GM10847 (cell line): ENCODE results near the gene TDRD7.

Experiments
- POLR2A ChIP-seq: IDR thresholded peaks from 2 replicates; pipeline ENCODE4 v1.6.1; 2011; ENCODE audit not compliant: insufficient read length; ENCODE audit errors: extremely low read depth

The TDRD7 gene

GRCh38 chr9:97517331-97518089 is 105.6 kb downstream of the TDRD7 start:
- no peak for TF ChIP-seq POLR2A

DNA sequence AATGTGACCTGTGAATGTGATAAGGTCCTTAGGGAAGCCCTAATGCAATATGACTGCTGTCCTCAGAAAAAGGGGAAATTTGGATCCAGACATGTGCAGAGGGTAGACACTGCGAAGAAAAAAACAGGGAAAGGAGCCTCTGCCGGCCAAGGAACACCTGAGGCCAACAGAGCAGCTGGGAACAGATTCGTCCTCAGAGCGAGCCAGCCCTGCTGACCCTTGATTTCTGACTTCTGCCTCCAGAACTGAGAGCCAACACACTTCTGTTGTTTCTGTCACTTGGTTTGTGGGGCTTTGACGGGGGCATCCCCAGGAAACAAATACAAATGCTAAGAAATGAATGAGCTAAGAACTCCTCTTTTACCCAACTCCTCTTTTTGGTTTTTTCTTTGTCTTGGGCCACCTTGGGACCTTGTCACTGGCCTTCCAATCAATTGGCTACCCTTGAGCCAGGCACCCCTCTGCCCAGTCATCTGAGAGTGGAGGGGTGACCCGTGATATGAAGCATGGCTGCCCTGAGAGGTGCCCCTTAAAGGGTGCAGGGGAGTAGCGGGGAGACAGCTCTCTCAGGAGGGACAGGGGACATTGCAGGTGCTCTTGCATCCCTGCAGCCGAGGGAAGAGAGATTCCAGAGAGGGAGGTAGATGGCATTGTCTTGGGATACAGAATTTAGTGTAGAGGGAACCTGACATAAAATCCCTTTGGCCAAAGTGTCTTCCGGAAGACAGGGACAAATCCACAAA is 106.4 kb downstream of the TDRD7 start:
- no peak for TF ChIP-seq POLR2A

DNA sequence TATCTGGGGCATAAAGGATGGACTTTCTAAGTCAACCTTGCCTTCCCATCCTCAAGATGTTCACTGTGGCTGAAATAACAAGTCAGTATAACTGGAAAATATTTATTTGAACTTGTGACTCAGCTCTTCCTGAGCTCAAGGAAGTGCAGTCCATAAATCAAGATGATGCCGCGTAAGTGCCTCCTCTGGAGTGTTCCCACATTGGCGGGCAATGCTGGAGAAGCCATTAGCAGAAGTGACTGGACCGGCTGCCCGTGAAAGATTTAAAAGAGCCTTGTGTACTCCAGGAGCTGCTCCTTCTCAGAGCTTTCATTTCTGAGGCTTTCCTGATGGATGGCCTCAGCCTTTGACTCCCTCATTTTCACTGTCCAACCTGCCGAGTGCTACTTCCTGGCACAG is 107.0 kb downstream of the TDRD7 start:
- no peak for TF ChIP-seq POLR2A

- TF ChIP-seq POLR2A, result no peak
Measured at GRCh38 chr9:97519441-97519970, 107.6 kb downstream of the TDRD7 start.

- TF ChIP-seq POLR2A, result no peak
Measured at GRCh38 chr9:97521576-97522333, 109.9 kb downstream of the TDRD7 start.

GRCh38 chr9:97524424-97524823 is 112.5 kb downstream of the TDRD7 start:
- TF ChIP-seq POLR2A, result no peak

GRCh38 chr9:97525451-97525850 is 113.6 kb downstream of the TDRD7 start:
- TF ChIP-seq POLR2A, result no peak

- no peak for TF ChIP-seq POLR2A
Measured at GRCh38 chr9:97526895-97527575, 115.1 kb downstream of the TDRD7 start.

GRCh38 chr9:97527626-97528528 is 116.0 kb downstream of the TDRD7 start:
- no peak for TF ChIP-seq POLR2A

GRCh38 chr9:97528529-97529230 is 116.8 kb downstream of the TDRD7 start:
- TF ChIP-seq POLR2A, result no peak

DNA sequence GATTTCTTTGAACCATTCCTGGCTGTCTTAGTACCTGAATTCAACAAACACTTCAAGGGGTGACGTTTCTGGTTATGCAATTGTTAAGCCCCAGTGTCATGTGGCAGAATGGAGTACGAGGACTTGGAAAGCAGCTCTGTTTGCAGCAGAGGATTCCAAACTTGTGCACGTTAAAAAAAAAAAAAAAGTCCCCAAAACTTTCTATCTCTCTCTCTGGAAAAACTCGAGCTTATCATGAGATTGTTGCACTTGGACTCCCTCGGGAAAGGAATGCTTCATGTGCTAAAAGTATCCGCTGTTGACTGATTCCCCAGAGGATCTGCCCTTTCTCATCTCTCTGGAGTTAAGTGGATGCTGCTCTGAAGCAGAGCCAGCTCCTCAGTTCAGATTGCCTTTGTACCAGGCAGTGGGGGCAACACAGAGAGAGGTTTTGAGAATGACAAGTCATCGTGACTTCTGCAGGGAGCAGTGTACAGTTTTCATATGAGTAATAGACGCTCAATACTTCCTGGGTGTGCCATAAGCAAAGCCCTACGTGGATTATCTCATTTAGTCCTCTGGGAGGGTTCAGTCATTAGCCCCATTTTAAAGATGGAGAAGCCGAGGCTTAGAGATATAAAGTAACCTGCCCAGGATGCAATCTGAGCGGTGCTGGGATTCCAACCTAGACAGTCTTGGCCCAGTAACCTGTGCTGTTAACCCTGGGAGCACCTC is 117.6 kb downstream of the TDRD7 start:
- no peak for TF ChIP-seq POLR2A

GRCh38 chr9:97531888-97532376 is 120.0 kb downstream of the TDRD7 start:
- TF ChIP-seq POLR2A, result no peak

DNA sequence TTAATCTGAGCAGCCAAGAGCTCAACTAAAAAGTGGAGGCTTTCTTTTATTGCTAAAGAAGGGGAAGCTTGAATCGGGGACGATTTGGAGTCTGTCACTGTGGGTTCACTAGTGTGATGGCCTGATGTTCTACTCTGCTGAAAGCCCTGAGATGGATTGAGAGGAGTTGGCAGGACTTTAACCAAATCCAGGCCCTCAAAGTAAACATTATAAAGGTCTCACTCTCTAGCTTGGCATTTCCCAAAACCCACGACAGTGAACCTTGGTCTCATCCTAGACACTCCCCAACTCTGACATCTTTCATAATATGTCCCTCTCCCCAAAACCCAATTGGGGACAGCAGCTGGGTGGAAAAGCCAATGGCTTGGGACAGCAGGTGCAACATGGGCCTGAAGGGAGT is 122.3 kb downstream of the TDRD7 start:
- no peak for TF ChIP-seq POLR2A
